ENCODE measurements around the gene DOCK2.

Gene DOCK2

DNA sequence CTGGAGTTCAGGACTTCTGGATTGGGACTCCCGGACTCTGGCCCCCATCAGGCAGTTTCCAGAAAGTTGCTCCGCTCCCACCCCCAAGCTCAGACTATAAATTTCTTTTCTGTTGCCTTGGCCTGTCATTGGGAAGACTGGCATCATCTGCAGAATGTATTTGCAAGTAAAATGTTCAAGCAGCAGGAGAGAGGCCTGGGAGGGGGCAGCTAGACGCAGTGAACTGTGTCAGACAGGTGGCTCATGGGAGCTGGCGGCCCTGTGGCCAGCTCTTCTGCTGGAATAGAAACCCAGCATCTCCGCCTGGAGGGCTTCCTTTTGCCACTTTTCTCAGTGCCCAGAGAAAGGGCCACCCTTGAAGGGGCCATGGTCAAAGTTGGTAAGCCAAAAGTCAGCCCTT lies 327.2 kb downstream of the DOCK2 start (continued):
- TF ChIP-seq, protein P1, sequence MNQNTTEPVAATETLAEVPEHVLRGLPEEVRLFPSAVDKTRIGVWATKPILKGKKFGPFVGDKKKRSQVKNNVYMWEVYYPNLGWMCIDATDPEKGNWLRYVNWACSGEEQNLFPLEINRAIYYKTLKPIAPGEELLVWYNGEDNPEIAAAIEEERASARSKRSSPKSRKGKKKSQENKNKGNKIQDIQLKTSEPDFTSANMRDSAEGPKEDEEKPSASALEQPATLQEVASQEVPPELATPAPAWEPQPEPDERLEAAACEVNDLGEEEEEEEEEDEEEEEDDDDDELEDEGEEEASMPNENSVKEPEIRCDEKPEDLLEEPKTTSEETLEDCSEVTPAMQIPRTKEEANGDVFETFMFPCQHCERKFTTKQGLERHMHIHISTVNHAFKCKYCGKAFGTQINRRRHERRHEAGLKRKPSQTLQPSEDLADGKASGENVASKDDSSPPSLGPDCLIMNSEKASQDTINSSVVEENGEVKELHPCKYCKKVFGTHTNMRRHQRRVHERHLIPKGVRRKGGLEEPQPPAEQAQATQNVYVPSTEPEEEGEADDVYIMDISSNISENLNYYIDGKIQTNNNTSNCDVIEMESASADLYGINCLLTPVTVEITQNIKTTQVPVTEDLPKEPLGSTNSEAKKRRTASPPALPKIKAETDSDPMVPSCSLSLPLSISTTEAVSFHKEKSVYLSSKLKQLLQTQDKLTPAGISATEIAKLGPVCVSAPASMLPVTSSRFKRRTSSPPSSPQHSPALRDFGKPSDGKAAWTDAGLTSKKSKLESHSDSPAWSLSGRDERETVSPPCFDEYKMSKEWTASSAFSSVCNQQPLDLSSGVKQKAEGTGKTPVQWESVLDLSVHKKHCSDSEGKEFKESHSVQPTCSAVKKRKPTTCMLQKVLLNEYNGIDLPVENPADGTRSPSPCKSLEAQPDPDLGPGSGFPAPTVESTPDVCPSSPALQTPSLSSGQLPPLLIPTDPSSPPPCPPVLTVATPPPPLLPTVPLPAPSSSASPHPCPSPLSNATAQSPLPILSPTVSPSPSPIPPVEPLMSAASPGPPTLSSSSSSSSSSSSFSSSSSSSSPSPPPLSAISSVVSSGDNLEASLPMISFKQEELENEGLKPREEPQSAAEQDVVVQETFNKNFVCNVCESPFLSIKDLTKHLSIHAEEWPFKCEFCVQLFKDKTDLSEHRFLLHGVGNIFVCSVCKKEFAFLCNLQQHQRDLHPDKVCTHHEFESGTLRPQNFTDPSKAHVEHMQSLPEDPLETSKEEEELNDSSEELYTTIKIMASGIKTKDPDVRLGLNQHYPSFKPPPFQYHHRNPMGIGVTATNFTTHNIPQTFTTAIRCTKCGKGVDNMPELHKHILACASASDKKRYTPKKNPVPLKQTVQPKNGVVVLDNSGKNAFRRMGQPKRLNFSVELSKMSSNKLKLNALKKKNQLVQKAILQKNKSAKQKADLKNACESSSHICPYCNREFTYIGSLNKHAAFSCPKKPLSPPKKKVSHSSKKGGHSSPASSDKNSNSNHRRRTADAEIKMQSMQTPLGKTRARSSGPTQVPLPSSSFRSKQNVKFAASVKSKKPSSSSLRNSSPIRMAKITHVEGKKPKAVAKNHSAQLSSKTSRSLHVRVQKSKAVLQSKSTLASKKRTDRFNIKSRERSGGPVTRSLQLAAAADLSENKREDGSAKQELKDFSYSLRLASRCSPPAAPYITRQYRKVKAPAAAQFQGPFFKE (tag by site-specific recombination; IDR thresholded peaks at IDR 0.05; ENCODE audit: borderline replicate concordance) = no peak
- TF ChIP-seq KLF7 (tag by site-specific recombination; IDR thresholded peaks at IDR 0.05; ENCODE audit: borderline replicate concordance) = no peak
- TF ChIP-seq, protein P2, sequence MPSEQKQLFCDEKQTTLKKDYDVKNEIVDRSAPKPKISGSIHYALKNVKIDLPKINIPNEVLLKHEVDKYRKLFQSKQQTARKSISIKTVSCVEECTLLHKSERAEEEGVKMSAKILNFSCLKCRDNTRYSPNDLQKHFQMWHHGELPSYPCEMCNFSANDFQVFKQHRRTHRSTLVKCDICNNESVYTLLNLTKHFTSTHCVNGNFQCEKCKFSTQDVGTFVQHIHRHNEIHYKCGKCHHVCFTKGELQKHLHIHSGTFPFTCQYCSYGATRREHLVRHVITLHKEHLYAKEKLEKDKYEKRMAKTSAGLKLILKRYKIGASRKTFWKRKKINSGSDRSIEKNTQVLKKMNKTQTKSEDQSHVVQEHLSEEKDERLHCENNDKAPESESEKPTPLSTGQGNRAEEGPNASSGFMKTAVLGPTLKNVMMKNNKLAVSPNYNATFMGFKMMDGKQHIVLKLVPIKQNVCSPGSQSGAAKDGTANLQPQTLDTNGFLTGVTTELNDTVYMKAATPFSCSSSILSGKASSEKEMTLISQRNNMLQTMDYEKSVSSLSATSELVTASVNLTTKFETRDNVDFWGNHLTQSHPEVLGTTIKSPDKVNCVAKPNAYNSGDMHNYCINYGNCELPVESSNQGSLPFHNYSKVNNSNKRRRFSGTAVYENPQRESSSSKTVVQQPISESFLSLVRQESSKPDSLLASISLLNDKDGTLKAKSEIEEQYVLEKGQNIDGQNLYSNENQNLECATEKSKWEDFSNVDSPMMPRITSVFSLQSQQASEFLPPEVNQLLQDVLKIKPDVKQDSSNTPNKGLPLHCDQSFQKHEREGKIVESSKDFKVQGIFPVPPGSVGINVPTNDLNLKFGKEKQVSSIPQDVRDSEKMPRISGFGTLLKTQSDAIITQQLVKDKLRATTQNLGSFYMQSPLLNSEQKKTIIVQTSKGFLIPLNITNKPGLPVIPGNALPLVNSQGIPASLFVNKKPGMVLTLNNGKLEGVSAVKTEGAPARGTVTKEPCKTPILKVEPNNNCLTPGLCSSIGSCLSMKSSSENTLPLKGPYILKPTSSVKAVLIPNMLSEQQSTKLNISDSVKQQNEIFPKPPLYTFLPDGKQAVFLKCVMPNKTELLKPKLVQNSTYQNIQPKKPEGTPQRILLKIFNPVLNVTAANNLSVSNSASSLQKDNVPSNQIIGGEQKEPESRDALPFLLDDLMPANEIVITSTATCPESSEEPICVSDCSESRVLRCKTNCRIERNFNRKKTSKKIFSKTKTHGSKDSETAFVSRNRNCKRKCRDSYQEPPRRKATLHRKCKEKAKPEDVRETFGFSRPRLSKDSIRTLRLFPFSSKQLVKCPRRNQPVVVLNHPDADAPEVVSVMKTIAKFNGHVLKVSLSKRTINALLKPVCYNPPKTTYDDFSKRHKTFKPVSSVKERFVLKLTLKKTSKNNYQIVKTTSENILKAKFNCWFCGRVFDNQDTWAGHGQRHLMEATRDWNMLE (tag by site-specific recombination; conservative IDR thresholded peaks at IDR 0.05; ENCODE audit: low read depth) = no peak
- TF ChIP-seq, protein P3, sequence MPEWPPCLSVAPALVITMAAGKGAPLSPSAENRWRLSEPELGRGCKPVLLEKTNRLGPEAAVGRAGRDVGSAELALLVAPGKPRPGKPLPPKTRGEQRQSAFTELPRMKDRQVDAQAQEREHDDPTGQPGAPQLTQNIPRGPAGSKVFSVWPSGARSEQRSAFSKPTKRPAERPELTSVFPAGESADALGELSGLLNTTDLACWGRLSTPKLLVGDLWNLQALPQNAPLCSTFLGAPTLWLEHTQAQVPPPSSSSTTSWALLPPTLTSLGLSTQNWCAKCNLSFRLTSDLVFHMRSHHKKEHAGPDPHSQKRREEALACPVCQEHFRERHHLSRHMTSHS (tag by site-specific recombination; IDR thresholded peaks at IDR 0.05) = no peak
- no peak for TF ChIP-seq ZNF404 (tag by site-specific recombination; IDR thresholded peaks at IDR 0.05)
- no peak for TF ChIP-seq ZFP69B (tag by site-specific recombination; IDR thresholded peaks at IDR 0.05)
- no peak for TF ChIP-seq ZNF114 (tag by site-specific recombination; IDR thresholded peaks at IDR 0.05)
- no peak for TF ChIP-seq ZNF223 (tag by site-specific recombination; IDR thresholded peaks at IDR 0.05)
- TF ChIP-seq, protein P4, sequence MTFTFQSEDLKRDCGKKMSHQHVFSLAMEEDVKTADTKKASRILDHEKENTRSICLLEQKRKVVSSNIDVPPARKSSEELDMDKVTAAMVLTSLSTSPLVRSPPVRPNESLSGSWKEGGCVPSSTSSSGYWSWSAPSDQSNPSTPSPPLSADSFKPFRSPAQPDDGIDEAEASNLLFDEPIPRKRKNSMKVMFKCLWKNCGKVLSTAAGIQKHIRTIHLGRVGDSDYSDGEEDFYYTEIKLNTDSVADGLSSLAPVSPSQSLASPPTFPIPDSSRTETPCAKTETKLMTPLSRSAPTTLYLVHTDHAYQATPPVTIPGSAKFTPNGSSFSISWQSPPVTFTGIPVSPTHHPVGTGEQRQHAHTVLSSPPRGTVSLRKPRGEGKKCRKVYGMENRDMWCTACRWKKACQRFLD (tag by site-specific recombination; IDR thresholded peaks at IDR 0.05) = no peak

DNA sequence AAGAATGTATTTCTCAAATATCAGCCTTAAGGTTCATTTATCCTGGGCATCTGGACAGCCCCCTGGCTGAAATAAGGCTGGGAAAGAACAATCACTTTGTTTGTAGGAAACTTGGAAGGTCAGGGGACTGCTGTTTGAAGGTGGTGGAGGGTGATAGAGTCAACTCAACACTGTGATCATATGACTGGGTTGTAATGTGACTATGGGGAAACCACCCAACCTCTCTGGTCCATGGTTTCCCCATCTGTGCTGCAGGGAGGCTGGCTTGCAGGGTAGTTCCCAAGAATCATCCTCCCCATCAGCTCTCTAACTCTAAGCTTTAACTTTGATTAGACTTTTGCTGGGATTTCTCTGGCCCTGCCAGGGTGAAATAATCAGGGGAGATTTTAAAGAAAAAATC lies 333.3 kb downstream of the DOCK2 start:
- no peaks in the 10 kb centered on the region for H3K36me3 ChIP-seq (ENCODE audit: control insufficient read depth in 2 of 2, insufficient read depth in 1 of 2, low read length in 2 of 2)
- TF ChIP-seq ZBTB8A (tag by site-specific recombination; IDR thresholded peaks at IDR 0.05) = no peak
- TF ChIP-seq ZNF211 (tag by site-specific recombination; IDR thresholded peaks at IDR 0.05; ENCODE audit: low read depth) = no peak
- H3K9me3 ChIP-seq (ENCODE audit: control insufficient read depth, insufficient read depth, low read depth, low read length) = no peaks in the 10 kb centered on the region
- H3K27ac ChIP-seq (ENCODE audit: extremely low read depth, low read depth, low read length) = no peak overlapping the region
- no peak overlapping the region for H3K4me3 ChIP-seq (ENCODE audit: low read depth, low read length)
- H3K4me1 ChIP-seq (ENCODE audit: control insufficient read depth, insufficient read depth, low read length) = no peaks in the 10 kb centered on the region
- POLR2A ChIA-PET = no interaction called here
- CTCF ChIA-PET = interaction anchor here (5.7 kb wide), 1 partner anchor 10 kb away, joined by 59 read pairs; the partner anchor contains the start of gene INSYN2B

All from HEK293 (cell line).